T-cell (primary cell): ENCODE data around the gene CLECL1. TPM values are rescaled to one million over a fixed set of nuclear protein-coding genes. Genes with fewer than 3 reads are reported as not detected.
A peak's percentile ranks its signal among the peaks of the same experiment; 100 is the strongest.
"Not testable (repeated sequence)": the region's sequence is repeated elsewhere in the genome, so short reads cannot be mapped to it uniquely, and the experiment has no call there.

Experiments used
- ATAC-seq, 4 experiments: fragments of 200-7000 bp in 3 of 4; fragments of 150-1000 bp in 1 of 4; cut with Tn5 transposase; replicated peaks in 1 of 4; 1 replicate in 3 of 4; 2 replicates in 1 of 4; pipeline ENCODE4 v1.10.0; 2021; ENCODE audit warnings: moderate library complexity in 3 of 4, mild to moderate bottlenecking in 2 of 4, moderate number of reproducible peaks in 1 of 4
- CTCF ChIA-PET, 2 donors: fragments of 300-600 bp; sonication (Branson Sonifier 250); formaldehyde crosslinking; loops; one replicate each; lab custom pipeline; 2022; ENCODE audit warnings: antibody characterized with exemption in 2 of 2; lab: Charles Lee
- POLR2A ChIA-PET, 2 donors: fragments of 300-600 bp; sonication (Branson Sonifier 250); formaldehyde crosslinking; loops; one replicate each; lab custom pipeline; 2022; ENCODE audit warnings: antibody characterized with exemption in 2 of 2; lab: Charles Lee
- DNase-seq, 35 experiments: peaks; one replicate each; pipeline versions ENCODE4 v3.0.0 to v3.0.0-alpha.2; 2013 to 2023
- H3K27ac ChIP-seq: one replicate; pipeline ENCODE4 v1.5.1; 2013; ENCODE audit warnings: low read length
- H3K27me3 ChIP-seq, 2 experiments: replicated peaks in 1 of 2; 1 replicate in 1 of 2; 2 replicates in 1 of 2; pipeline versions ENCODE4 v1.6.1 to v1.7.0; 2013; ENCODE audit warnings: low read length in 1 of 2, mixed read lengths in 1 of 2; ENCODE audit not compliant: control insufficient read depth in 2 of 2, insufficient read depth in 2 of 2; ENCODE audit errors: extremely low read depth in 1 of 2
- H3K36me3 ChIP-seq, 2 donors: 1 replicate in 1 of 2; 2 replicates in 1 of 2; pipeline versions ENCODE4 v1.6.1 to v1.7.0; 2013; ENCODE audit warnings: low read length in 1 of 2; ENCODE audit not compliant: control insufficient read depth in 2 of 2, insufficient read depth in 1 of 2; ENCODE audit errors: extremely low read depth in 1 of 2
- H3K4me1 ChIP-seq, 2 experiments: 1 replicate in 1 of 2; 2 replicates in 1 of 2; pipeline versions ENCODE4 v1.6.1 to v1.7.0; 2013; ENCODE audit warnings: low read length in 2 of 2, mixed read lengths in 1 of 2; ENCODE audit not compliant: insufficient read depth in 2 of 2, control insufficient read depth in 1 of 2; ENCODE audit errors: extremely low read depth in 1 of 2
- H3K4me3 ChIP-seq, 2 donors: 1 replicate in 1 of 2; 2 replicates in 1 of 2; pipeline versions ENCODE4 v1.5.1 to v1.7.0; 2013; ENCODE audit warnings: mild to moderate bottlenecking in 2 of 2, low read length in 1 of 2, moderate library complexity in 1 of 2; ENCODE audit not compliant: control insufficient read depth in 1 of 2; ENCODE audit errors: extremely low read depth in 1 of 2
- H3K9me3 ChIP-seq: 2 replicates; pipeline ENCODE4 v1.7.0; 2013
- H3K27ac Mint-ChIP-seq, 2 donors: one replicate each; pipeline ENCODE4 v1.8.0; 2020 to 2021; ENCODE audit warnings: mild to moderate bottlenecking in 2 of 2, mixed read lengths in 2 of 2
- H3K27me3 Mint-ChIP-seq, 2 donors: one replicate each; pipeline ENCODE4 v1.8.0; 2021 to 2022; ENCODE audit warnings: mixed read lengths in 2 of 2
- H3K36me3 Mint-ChIP-seq: one replicate; pipeline ENCODE4 v1.8.0; 2021; ENCODE audit warnings: mixed read lengths
- H3K4me1 Mint-ChIP-seq, 3 donors: one replicate each; pipeline ENCODE4 v1.8.0; 2020 to 2022; ENCODE audit warnings: mixed read lengths in 3 of 3, mild to moderate bottlenecking in 1 of 3
- H3K4me3 Mint-ChIP-seq, 3 donors: one replicate each; pipeline ENCODE4 v1.8.0; 2020 to 2022; ENCODE audit warnings: mild to moderate bottlenecking in 3 of 3, mixed read lengths in 3 of 3, moderate library complexity in 3 of 3
- H3K9me3 Mint-ChIP-seq, 3 donors: one replicate each; pipeline ENCODE4 v1.8.0; 2020 to 2022; ENCODE audit warnings: mixed read lengths in 3 of 3
- WGBS: methylation state at CpG from one replicate; pipeline ENCODE4 v1.1.5; 2013; ENCODE audit warnings: missing lambda C conversion rate; ENCODE audit not compliant: insufficient coverage; 5-methylcytosine and 5-hydroxymethylcytosine counted together
- total RNA-seq, 35 experiments: library from RNA in 6 of 35; stranded (reverse) in 6 of 35; fragments of 120-200 nt in 1 of 35; gene quantifications; one replicate each; pipeline versions ENCODE4 v1.2.1 to v1.2.4 and lab custom pipeline; 2013 to 2026

CLECL1 gene
- total RNA-seq, 5 donors from 2014 or later (not counting 1 experiment from before 2014, with no cell fraction given) = 1.1 to 4.4 (median 2.9) TPM

DNA sequence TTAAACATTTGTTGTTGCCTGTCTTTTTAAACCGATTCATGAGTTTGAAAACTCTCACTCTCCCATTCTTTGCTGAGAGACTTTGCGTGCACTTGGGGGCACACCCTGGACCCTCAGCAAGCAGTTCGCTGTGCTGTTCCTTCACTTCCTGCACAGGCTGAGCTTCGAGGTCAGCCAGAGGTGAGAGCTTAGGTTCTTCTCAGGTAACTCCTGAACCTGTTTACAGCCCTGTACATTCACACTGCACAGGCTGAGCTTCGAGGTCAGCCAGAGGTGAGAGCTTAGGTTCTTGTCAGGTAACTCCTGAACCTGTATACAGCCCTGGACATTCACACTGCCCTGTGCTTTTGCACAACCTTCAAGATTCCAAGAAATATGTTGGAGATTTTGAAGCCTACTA, 9.8 kb upstream of the CLECL1 start:
- Mint-ChIP-seq H3K27me3 (no peaks in the 10 kb centered on the region), H3K4me1 (peaks cover 57 to 67% (median 64%) of the 10 kb centered on the region in 3 donors), H3K36me3 (peaks cover 5% of the 10 kb centered on the region), H3K9me3 (peaks cover 0 to 3% (median 0%) of the 10 kb centered on the region in 3 donors), H3K27ac (peak overlapping the region; percentile 90 to 98), H3K4me3 (peak overlapping the region; percentile 69 to 76 (median 72))
- H3K27ac ChIP-seq = peak overlapping the region; percentile 94
- peaks cover 33 to 35% of the 10 kb centered on the region in 2 experiments for H3K4me1 ChIP-seq
- ChIA-PET POLR2A (interaction anchor here (0.7 to 3.1 kb wide), 18 partner anchors 8 to 875 kb away, joined by 3 to 59 read pairs (median 4); partner anchors contain the start of gene CD69 (in 2 of the 2)), CTCF (interaction anchor here (0.6 to 3.5 kb wide), 42 partner anchors 9 to 931 kb away, joined by 3 to 66 read pairs (median 5); partner anchors contain the start of genes CLEC2D (in 2 of the 2), CD69 (in 1 of the 2), CLECL1 (in 1 of the 2) and KLRB1 (in 1 of the 2))
- DNase-seq (peak in 33 of 35 experiments; percentile 25 to 89 (median 64)), ATAC-seq (peak; percentile 52 to 82 (median 79))
- WGBS = 3% methylated on average over 4 of the region's 5 CpGs
- H3K36me3 ChIP-seq = no peaks in the 10 kb centered on the region
- no peaks in the 10 kb centered on the region for H3K9me3 ChIP-seq
- H3K4me3 ChIP-seq = peak overlapping the region in 1 of 2 donors; percentile 1
- H3K27me3 ChIP-seq = no peaks in the 10 kb centered on the region

DNA sequence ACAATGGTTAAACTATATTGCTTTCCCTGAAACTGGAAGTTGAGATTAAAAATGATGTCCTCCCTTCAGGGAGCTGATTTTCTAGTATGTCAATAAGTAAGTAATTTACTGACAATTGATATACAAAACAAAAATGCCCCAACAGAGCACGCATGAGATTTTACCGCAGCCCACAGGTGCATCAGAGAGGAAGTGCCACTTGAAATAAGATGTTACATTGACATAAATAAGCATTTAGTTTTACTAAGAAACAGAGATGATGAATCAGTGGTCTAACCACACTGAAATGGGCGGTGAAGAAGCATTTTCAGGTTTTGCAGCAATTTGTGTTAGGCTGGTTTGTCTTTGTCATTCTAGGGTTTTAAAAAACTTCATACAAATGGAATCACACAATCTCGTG, 8.8 kb upstream of the CLECL1 start:
- CTCF ChIA-PET = interaction anchor here (0.6 to 3.5 kb wide), 13 partner anchors 10 to 134 kb away, joined by 3 to 66 read pairs (median 15); partner anchors contain the start of genes CD69 (in 1 of the 2), CLEC2D (in 1 of the 2) and KLRB1 (in 1 of the 2)
- peak in 34 of 35 experiments; percentile 46 to 93 (median 79) for DNase-seq
- H3K4me3 Mint-ChIP-seq = peak overlapping the region; percentile 70 to 79 (median 72)
- no peaks in the 10 kb centered on the region for H3K27me3 ChIP-seq
- ATAC-seq = peak; percentile 77 to 84 (median 80)
- no CpG with 5 or more reads among the region's 4 CpGs for WGBS
- peaks cover 5% of the 10 kb centered on the region for H3K36me3 Mint-ChIP-seq
- POLR2A ChIA-PET = interaction anchor here in 1 of 2 donors (0.6 to 3.1 kb wide), 8 partner anchors 11 to 127 kb away, joined by 3 to 59 read pairs (median 9); partner anchors contain the start of genes CD69 and CLEC2B
- no peaks in the 10 kb centered on the region for H3K27me3 Mint-ChIP-seq
- H3K9me3 ChIP-seq = no peaks in the 10 kb centered on the region
- no peaks in the 10 kb centered on the region for H3K36me3 ChIP-seq
- H3K4me3 ChIP-seq = peak overlapping the region in 1 of 2 donors; percentile 17
- H3K4me1 Mint-ChIP-seq = peaks cover 65 to 72% (median 69%) of the 10 kb centered on the region in 3 donors
- peaks cover 0 to 3% (median 0%) of the 10 kb centered on the region in 3 donors for H3K9me3 Mint-ChIP-seq
- peak overlapping the region; percentile 90 to 98 for H3K27ac Mint-ChIP-seq
- peaks cover 35 to 41% of the 10 kb centered on the region in 2 experiments for H3K4me1 ChIP-seq
- peak overlapping the region; percentile 94 for H3K27ac ChIP-seq

DNA sequence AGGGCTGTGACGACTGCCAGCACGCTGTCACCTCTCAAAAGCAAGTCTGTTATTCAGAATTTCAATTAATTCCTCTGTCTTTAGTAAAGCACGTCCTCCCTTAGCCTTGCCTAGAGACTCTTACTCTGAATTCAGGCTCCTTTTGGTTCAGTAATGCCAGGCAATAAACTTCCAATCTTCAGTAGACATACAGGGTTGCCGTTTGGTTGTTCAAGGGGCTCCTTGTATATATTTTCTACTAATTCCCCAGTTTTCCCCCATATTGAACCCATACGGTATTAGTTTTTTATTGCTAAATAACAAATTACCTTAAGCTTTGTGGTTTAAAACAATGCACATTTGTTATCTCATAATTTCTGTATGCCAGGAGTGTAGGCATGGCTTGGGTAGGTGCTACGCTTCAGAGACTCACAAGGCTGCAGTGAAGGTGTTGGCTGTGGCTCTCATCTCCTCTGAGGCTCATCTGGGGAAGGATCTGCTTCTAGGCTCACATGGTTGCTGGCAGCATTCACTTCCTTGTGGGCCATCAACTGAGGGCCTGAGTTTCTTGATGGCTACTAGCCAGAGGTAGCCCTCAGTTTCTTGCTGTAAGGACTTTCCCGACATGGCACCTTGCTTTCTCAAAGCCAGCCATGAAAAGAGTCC, 7.3 kb upstream of the CLECL1 start:
- peak in 1 of 4 experiments; percentile 13 for ATAC-seq
- H3K4me1 ChIP-seq = peaks cover 35 to 43% of the 10 kb centered on the region in 2 experiments

DNA sequence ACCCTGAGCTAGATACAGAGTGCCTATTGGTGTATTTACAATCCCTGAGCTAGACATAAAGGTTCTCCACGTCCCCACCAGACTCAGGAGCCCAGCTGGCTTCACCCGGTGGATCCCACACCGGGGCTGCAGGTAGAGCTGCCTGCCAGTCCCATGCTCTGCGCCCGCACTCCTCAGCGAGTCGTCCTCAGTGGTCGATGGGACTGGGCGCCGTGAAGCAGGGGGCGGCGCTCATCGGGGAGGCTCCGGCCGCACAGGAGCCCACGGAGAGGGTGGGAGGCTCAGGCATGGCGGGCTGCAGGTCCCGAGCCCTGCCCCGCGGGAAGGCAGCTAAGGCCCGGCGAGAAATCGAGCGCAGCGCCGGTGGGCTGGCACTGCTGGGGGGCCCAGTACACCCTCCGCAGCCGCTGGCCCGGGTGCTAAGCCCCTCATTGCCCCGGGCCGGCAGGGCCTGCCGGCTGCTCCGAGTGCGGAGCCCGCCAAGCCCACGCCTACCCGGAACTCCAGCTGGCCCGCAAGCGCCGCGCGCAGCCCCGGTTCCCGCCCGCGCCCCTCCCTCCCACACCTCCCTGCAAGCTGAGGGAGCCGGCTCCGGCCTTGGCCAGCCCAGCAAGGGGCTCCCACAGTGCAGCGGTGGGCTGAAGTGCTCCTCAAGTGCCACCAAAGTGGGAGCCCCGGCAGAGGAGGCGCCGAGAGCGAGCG, 6.7 kb upstream of the CLECL1 start:
- Histone ChIP-seq H3K27ac (peak overlapping the region; percentile 94), H3K4me1 (peaks cover 35 to 43% of the 10 kb centered on the region in 2 experiments), H3K4me3 (peak overlapping the region in 1 of 2 donors; percentile 23)
- CTCF ChIA-PET = interaction anchor here (1.0 to 1.1 kb wide), 2 partner anchors 12 to 124 kb away, joined by 3 read pairs; no protein-coding TSS in a partner anchor
- not testable (repeated sequence) for H3K27me3 Mint-ChIP-seq, H3K36me3 Mint-ChIP-seq, ATAC-seq, H3K36me3 ChIP-seq, H3K9me3 ChIP-seq, H3K9me3 Mint-ChIP-seq, H3K27me3 ChIP-seq
- DNase-seq = peak in 9 of 35 experiments; percentile 15 to 45 (median 26)
- 91% methylated on average over 22 of the region's 54 CpGs for WGBS
- POLR2A ChIA-PET = interaction anchor here (0.6 to 1.1 kb wide), 2 partner anchors 12 to 19 kb away, joined by 3 read pairs; no protein-coding TSS in a partner anchor
- peak overlapping the region; percentile 61 to 65 (median 62) for H3K4me3 Mint-ChIP-seq
- peak overlapping the region; percentile 76 to 93 for H3K27ac Mint-ChIP-seq
- peaks cover 65 to 71% (median 68%) of the 10 kb centered on the region in 3 donors for H3K4me1 Mint-ChIP-seq

More for the DNA sequence above, 7.3 kb upstream of the CLECL1 start:
- Histone ChIP-seq H3K9me3 (no peaks in the 10 kb centered on the region), H3K4me3 (peak overlapping the region in 1 of 2 donors; percentile 23), H3K27me3 (no peaks in the 10 kb centered on the region), H3K36me3 (no peaks in the 10 kb centered on the region), H3K27ac (peak overlapping the region; percentile 94)
- ChIA-PET POLR2A (interaction anchor here in 1 of 2 donors (1.1 kb wide), 1 partner anchor 11 kb away, joined by 3 read pairs; no protein-coding TSS in a partner anchor), CTCF (interaction anchor here in 1 of 2 donors (1.0 kb wide), 1 partner anchor 125 kb away, joined by 3 read pairs; no protein-coding TSS in a partner anchor)
- WGBS = 91% methylated on average over 5 of the region's 7 CpGs
- H3K27me3 Mint-ChIP-seq = no peaks in the 10 kb centered on the region
- peak overlapping the region; percentile 61 to 65 (median 62) for H3K4me3 Mint-ChIP-seq
- peaks cover 5% of the 10 kb centered on the region for H3K36me3 Mint-ChIP-seq
- peaks cover 0 to 3% (median 0%) of the 10 kb centered on the region in 3 donors for H3K9me3 Mint-ChIP-seq
- DNase-seq = peak in 20 of 35 experiments; percentile 16 to 66 (median 43)
- peaks cover 71 to 78% (median 75%) of the 10 kb centered on the region in 3 donors for H3K4me1 Mint-ChIP-seq
- peak overlapping the region; percentile 76 to 77 for H3K27ac Mint-ChIP-seq

- H3K4me3 ChIP-seq, DNase-seq, H3K27me3 Mint-ChIP-seq, ATAC-seq, H3K9me3 Mint-ChIP-seq, H3K36me3 ChIP-seq, H3K36me3 Mint-ChIP-seq, H3K27me3 ChIP-seq, H3K27ac ChIP-seq, H3K9me3 ChIP-seq: not testable (repeated sequence)
- Mint-ChIP-seq H3K4me3 (peak overlapping the region; percentile 53 to 60 (median 56)), H3K27ac (peak overlapping the region; percentile 88 to 93), H3K4me1 (peaks cover 61 to 68% (median 67%) of the 10 kb centered on the region in 3 donors)
- peaks cover 35 to 43% of the 10 kb centered on the region in 2 experiments for H3K4me1 ChIP-seq
- POLR2A ChIA-PET = interaction anchor here in 1 of 2 donors (0.6 kb wide), 1 partner anchor 20 kb away, joined by 3 read pairs; no protein-coding TSS in a partner anchor
- CTCF ChIA-PET = interaction anchor here in 1 of 2 donors (1.1 kb wide), 1 partner anchor 12 kb away, joined by 3 read pairs; no protein-coding TSS in a partner anchor
- 92% methylated on average over 10 of the region's 14 CpGs for WGBS
Measured at GRCh38 chr12:9738905-9739304, 6.0 kb upstream of the CLECL1 start.
